MCF 10A (cell line): Measurements from ENCODE around the gene NR5A1. TPM values are rescaled to one million over a fixed set of nuclear protein-coding genes. Genes with fewer than 3 reads are reported as not detected.

Experiments
- BruUV-seq: library from RNA; stranded (reverse); fragments of 400-500 nt; replicated peaks from 2 replicates; lab custom pipeline; 2021; lab: Mats Ljungman, UMichigan
- CTCF ChIA-PET: fragments of 300-600 bp; sonication (Branson Sonifier 250); formaldehyde crosslinking; extraction: SDS; loops from one replicate; lab custom pipeline; 2021; ENCODE audit warnings: antibody characterized with exemption, inconsistent platforms; lab: Yijun Ruan, JAX
- POLR2A ChIA-PET: fragments of 300-600, 350-650 bp; sonication (Branson Sonifier 250); formaldehyde crosslinking; extraction: SDS; loops from one replicate; lab custom pipeline; 2020; ENCODE audit warnings: antibody characterized with exemption, inconsistent platforms; lab: Yijun Ruan, JAX
- DNase-seq: peaks from one replicate; pipeline ENCODE4 v3.0.0-alpha.2; 2018; ENCODE audit not compliant: unreplicated experiment
- H3K27ac Mint-ChIP-seq: one replicate; pipeline ENCODE4 v1.8.0; 2022; ENCODE audit warnings: mild to moderate bottlenecking, low read depth, mixed read lengths; ENCODE audit not compliant: unreplicated experiment
- H3K27me3 Mint-ChIP-seq: one replicate; pipeline ENCODE4 v1.8.0; 2022; ENCODE audit warnings: mixed read lengths; ENCODE audit not compliant: insufficient read depth, unreplicated experiment
- H3K36me3 Mint-ChIP-seq: one replicate; pipeline ENCODE4 v1.8.0; 2022; ENCODE audit warnings: mild to moderate bottlenecking, moderate library complexity, mixed read lengths; ENCODE audit not compliant: insufficient read depth, unreplicated experiment
- H3K4me1 Mint-ChIP-seq: one replicate; pipeline ENCODE4 v1.8.0; 2022; ENCODE audit warnings: mixed read lengths; ENCODE audit not compliant: insufficient read depth, unreplicated experiment
- H3K4me3 Mint-ChIP-seq: one replicate; pipeline ENCODE4 v1.8.0; 2022; ENCODE audit warnings: mild to moderate bottlenecking, moderate library complexity, mixed read lengths; ENCODE audit not compliant: unreplicated experiment
- H3K9me3 Mint-ChIP-seq: one replicate; pipeline ENCODE4 v1.8.0; 2022; ENCODE audit warnings: mixed read lengths; ENCODE audit not compliant: unreplicated experiment
- CTCF ChIP-seq: fragments of 200-600 bp; IDR thresholded peaks from one replicate; pipeline ENCODE4 v1.8.0; 2022; ENCODE audit warnings: antibody characterized with exemption, mild to moderate bottlenecking; ENCODE audit not compliant: unreplicated experiment
- intact Hi-C: fragments of 100-400 bp; cut with micrococcal nuclease; formaldehyde crosslinking; loops from 2 replicates; pipeline ENCODE4 v1.14.1; 2022
- total RNA-seq: library from RNA; stranded (reverse); gene quantifications from 2 replicates; pipeline ENCODE4 v1.2.3, GENCODE V29; 2022

The NR5A1 gene
- total RNA-seq, 1 experiment from 2014 or later, result not detected

DNA sequence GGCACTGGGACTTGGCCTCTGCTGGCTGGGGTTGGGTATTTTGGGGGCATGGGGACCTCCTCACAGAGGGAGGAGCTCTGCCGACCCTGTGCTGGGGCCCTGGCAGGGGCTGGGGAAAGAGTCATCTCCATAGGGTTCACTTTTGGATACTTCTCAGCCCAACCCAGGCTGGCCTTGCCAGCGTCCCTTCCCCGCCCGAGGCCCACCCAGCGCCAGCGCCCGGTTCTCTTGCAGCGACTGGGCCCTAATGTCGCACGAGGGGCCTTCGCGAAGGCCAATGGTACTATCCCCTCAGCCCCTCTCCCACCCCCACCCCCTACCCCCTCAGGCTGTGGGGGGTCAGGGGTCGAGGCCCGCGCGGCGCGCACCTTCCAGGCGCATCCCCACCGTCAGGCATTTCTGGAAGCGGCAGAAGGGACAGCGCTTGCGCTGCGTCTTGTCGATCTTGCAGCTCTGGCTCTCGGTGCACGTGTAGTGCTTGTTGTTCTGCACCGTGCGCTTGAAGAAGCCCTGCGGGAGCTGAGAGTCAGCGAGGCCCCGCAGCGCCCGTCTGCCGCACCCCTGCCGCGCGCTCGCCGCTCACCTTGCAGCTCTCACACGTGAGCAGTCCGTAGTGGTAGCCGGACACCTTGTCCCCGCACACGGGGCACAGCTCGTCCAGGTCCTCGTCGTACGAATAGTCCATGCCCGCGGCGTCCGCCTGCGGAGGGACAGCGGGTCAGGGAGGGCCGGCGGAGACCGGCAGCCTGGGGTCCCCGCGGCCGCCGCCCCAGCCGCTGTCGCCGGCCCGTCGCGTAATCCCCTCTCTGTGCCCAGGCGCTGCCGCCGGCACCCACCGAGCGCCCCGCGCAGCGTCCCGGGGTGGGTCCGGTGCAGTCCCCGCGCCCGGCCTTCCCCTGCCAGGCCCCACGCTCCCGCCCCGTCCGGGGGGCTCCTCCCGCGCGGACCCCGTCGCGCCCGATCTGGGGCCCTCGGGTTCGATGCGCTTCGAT is 4.2 kb downstream of the NR5A1 start:
- peaks cover 36% of the 10 kb centered on the region for H3K27me3 Mint-ChIP-seq
- ChIA-PET CTCF (interaction anchor here (0.5 to 0.6 kb wide), 2 partner anchors 41 to 898 kb away, joined by 3 read pairs; no protein-coding TSS in a partner anchor), POLR2A (no interaction called here)
- H3K4me1 Mint-ChIP-seq, result peaks cover 6% of the 10 kb centered on the region
- H3K4me3 Mint-ChIP-seq, result no peak overlapping the region
- no TSS peak for BruUV-seq
- no peaks in the 10 kb centered on the region for H3K9me3 Mint-ChIP-seq
- no peak for TF ChIP-seq CTCF
- intact Hi-C loops, result no loop called here
- H3K27ac Mint-ChIP-seq, result no peak overlapping the region
- DNase-seq, result no peak
- H3K36me3 Mint-ChIP-seq, result no peaks in the 10 kb centered on the region

- peaks cover 46% of the 10 kb centered on the region for H3K27me3 Mint-ChIP-seq
- ChIA-PET CTCF (interaction anchor here (0.7 to 1.1 kb wide), 2 partner anchors 35 to 365 kb away, joined by 3 read pairs; no protein-coding TSS in a partner anchor), POLR2A (interaction anchor here (0.6 kb wide), 1 partner anchor 19 kb away, joined by 3 read pairs; no protein-coding TSS in a partner anchor)
- H3K4me3 Mint-ChIP-seq, result no peak overlapping the region
- no TSS peak for BruUV-seq
- H3K36me3 Mint-ChIP-seq, result no peaks in the 10 kb centered on the region
- no peak overlapping the region for H3K27ac Mint-ChIP-seq
- intact Hi-C loops, result no loop called here
- no peak for TF ChIP-seq CTCF
- H3K4me1 Mint-ChIP-seq, result peaks cover 6% of the 10 kb centered on the region
- no peaks in the 10 kb centered on the region for H3K9me3 Mint-ChIP-seq
- no peak for DNase-seq
These were observed 5.4 kb downstream of the NR5A1 start for GRCh38 chr9:124501771-124502320.

DNA sequence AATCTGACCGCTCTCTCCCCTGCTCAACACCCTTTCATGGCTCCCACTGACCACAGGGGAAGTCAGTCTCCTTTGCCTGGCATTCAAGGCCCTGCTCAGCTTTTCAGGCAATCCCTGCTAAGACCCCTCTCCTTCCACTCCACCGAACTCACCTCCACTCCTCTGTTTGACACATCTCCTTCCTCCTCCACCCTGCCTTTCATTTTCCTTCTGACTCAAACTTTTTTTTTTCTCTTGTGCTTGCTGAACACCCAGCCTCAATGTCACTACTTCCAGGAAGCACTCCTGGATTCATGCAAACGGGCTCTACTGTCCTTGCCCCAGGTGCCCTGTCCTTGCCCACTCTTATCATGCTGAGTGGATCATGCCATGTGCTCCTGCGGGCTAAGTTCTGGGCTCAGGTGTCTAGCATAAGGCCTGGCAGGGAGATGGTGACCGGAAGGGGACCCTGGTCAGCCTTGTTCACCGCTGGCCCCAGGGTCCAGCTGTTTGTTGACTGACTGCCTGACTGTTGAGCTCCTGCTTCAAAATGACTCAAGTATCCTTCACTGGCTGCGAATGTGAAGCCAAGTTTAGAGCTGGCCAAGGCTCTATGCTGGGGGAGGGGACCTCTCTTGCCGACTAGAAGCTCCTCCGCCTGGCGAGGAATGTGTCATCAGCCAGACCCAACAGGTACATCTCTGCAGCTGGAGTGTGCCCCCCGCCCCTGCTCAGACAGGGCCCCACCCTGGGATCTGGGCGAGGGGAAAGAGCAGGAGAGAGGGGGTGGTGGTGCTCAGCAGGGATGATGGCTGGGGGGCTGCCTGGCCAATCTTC is 6.2 kb downstream of the NR5A1 start:
- no peak for TF ChIP-seq CTCF
- no peak for DNase-seq
- POLR2A ChIA-PET, result no interaction called here
- no TSS peak for BruUV-seq
- H3K4me3 Mint-ChIP-seq, result no peak overlapping the region
- no peaks in the 10 kb centered on the region for H3K9me3 Mint-ChIP-seq
- H3K27me3 Mint-ChIP-seq, result peaks cover 46% of the 10 kb centered on the region
- intact Hi-C loops, result no loop called here
- CTCF ChIA-PET, result interaction anchor here (1.1 kb wide), 1 partner anchor 36 kb away, joined by 3 read pairs; no protein-coding TSS in a partner anchor
- peaks cover 6% of the 10 kb centered on the region for H3K4me1 Mint-ChIP-seq
- H3K36me3 Mint-ChIP-seq, result no peaks in the 10 kb centered on the region
- no peak overlapping the region for H3K27ac Mint-ChIP-seq
